Glomerular endothelial cell (primary cell): ENCODE results near the gene PGA3. TPM values are rescaled to one million over a fixed set of nuclear protein-coding genes. Genes with fewer than 3 reads are reported as not detected.
"Not testable (repeated sequence)": the region's sequence is repeated elsewhere in the genome, so short reads cannot be mapped to it uniquely, and the experiment has no call there.

Experiments used
- DNase-seq: peaks from one replicate; pipeline ENCODE4 v3.0.0-alpha.2; 2011; ENCODE audit warnings: low read depth, low spot score; ENCODE audit errors: extremely low read depth
- total RNA-seq: library from RNA; depleted of rRNA; stranded (reverse); fragments of >200 nt; gene quantifications from 2 replicates; pipeline ENCODE4 v1.2.3, GENCODE V29; 2015

The PGA3 gene
- total RNA-seq, 1 donor from 2014 or later = not detected

DNA sequence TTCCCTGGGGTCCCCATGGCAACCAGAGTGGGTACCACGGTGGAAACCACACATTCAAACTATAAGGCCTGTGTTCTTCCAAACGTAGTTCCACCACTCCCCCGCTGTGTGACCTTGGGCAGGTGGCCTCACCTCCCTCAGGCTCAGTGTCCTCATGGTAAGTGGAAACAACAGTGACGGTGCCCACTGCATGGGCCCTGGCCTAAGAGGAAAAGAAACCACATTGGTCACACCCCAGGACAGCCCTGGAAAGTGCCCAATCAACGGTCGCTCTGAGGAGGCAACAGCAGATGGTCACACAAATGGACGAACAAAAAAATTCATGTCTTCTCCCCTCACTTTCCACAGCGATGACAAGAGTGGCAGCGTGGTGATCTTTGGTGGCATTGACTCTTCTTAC lies 44.8 kb downstream of the PGA3 start:
- not testable (repeated sequence) for DNase-seq

DNA sequence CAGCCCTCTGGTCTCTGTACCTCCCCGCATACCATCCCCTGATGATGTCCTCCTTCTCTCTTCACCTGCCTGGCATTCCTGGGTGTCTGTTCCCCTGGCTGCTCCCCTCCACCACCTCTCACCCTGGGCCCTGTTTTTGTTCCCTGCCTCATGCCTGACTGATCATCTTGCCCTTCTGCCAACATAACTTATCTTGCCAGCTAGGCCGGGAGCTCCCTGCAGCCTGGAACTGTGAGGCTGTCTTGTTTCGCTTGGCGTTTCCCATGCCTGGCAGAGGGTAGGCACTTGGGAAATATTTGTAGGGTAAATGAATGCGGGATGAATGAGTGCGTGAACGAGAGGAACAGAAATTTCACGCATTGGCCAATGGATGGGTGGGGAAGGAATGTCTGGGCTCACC lies 45.9 kb downstream of the PGA3 start:
- DNase-seq = not testable (repeated sequence)

DNA sequence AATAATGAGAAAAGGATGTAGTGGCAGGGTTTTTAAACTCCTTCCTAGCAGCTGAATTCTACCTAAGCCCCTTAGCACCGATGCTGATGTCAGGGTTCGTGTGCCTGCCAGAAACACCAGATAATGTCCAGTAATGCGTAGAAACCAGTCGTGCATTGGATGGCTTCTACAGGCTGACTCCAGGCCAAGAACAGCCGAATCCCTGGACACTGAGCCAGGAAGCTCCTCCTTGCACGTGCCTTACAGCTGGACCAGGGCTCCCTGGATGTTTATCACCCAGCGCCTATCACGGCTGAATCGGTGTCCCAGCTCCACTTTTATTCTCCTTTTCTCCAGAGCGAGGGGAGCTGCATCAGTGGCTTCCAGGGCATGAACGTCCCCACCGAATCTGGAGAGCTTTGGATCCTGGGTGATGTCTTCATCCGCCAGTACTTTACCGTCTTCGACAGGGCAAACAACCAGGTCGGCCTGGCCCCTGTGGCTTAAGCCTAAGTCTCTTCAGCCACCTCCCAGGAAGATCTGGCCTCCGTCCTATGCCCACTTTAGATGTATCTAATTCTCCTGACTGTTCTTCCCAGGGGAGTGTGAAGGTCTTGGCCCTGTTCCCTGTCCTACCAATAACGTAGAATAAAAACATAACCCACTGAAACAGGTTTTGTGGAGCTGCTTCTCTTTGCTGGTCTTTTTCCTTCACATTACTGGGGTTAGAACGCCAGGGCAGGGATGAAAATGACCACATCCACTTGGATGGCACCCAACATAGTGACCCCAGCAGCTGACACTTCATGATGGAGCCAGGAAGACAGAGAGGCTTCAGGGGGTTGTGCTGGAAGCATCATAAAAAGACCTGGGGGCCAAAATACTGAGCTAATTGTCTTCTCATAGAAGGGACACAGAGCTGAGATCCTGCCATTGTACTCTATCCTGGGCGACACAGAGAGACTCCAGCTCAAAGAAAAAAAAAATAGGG lies 47.8 kb downstream of the PGA3 start:
- not testable (repeated sequence) for DNase-seq

- not testable (repeated sequence) for DNase-seq
These were observed 49.0 kb downstream of the PGA3 start for GRCh38 chr11:61252332-61252731.

- DNase-seq = no peak
These were observed 51.2 kb downstream of the PGA3 start for GRCh38 chr11:61254403-61255025.

GRCh38 chr11:61256710-61257482 lies 53.6 kb downstream of the PGA3 start:
- no peak for DNase-seq

GRCh38 chr11:61258546-61258945 lies 55.2 kb downstream of the PGA3 start:
- no peak for DNase-seq

DNA sequence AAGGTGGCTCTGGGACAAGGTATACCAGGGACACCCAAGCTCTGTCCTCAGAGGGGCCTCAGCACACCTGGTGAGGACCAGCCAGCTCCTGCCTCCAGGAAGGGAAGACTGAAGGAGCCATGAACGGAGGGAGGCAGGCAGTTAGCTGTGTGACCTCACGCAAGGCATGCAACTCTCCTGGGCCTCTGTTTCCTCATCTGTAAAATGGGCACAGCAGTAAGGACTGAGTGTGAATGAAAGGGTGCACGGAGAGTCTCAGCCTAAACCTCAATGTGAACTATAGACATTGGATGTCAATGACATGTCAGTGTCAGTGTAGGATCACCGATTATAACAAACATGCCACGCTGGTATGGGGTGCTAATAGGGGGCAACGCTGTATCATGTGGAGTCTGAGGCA lies 56.0 kb downstream of the PGA3 start:
- no peak for DNase-seq

Other genes with a start within 250 kb of the PGA3 start
- 0.15 and 1.6 TPM in 2 replicates for gene CD6, start 231.8 kb upstream of the PGA3 start, total RNA-seq
- gene CD5, start 101.0 kb upstream of the PGA3 start, total RNA-seq = not detected in 2 replicates
- 19.5 and 27.8 TPM in 2 replicates for gene VPS37C, start 42.1 kb upstream of the PGA3 start, total RNA-seq
- not detected in 2 replicates for gene PGA4, start 18.8 kb downstream of the PGA3 start, total RNA-seq
- gene PGA5, start 37.7 kb downstream of the PGA3 start, total RNA-seq = not detected in 2 replicates
- 9.0 and 18.6 TPM in 2 replicates for gene VWCE, start 91.8 kb downstream of the PGA3 start, total RNA-seq
- 173 and 184 TPM in 2 replicates for gene DDB1, start 129.6 kb downstream of the PGA3 start, total RNA-seq
- gene TKFC, start 129.7 kb downstream of the PGA3 start, total RNA-seq = 23.1 and 29.3 TPM in 2 replicates
- 46.1 and 64.1 TPM in 2 replicates for gene CYB561A3, start 158.4 kb downstream of the PGA3 start, total RNA-seq
- 19.6 and 22.9 TPM in 2 replicates for gene TMEM138, start 158.9 kb downstream of the PGA3 start, total RNA-seq
- 5.2 and 9.5 TPM in 2 replicates for gene TMEM216, start 189.1 kb downstream of the PGA3 start, total RNA-seq
- gene CPSF7, start 226.5 kb downstream of the PGA3 start, total RNA-seq = 30.0 and 38.7 TPM in 2 replicates
- 30.2 and 50.1 TPM in 2 replicates for gene SDHAF2, start 226.6 kb downstream of the PGA3 start, total RNA-seq